HepG2 (cell line): Measurements from ENCODE around the gene TRIM27. TPM values are rescaled to one million over a fixed set of nuclear protein-coding genes. Genes with fewer than 3 reads are reported as not detected.

Source experiments
- AHR ChIP-seq: IDR thresholded peaks from 2 replicates; pipeline ENCODE4 v1.6.1; 2018; ENCODE audit warnings: missing genetic modification reagents, missing compliant biosample characterization
- ATF7-NPFF ChIP-seq: sonication (generic); formaldehyde crosslinking; IDR thresholded peaks from 2 replicates; pipeline ENCODE4 v1.8.1; 2023; ENCODE audit warnings: mild to moderate bottlenecking, low read depth, missing genetic modification reagents, moderate library complexity
- BATF2 ChIP-seq: sonication (generic); formaldehyde crosslinking; IDR thresholded peaks from 2 replicates; pipeline ENCODE4 v1.8.0; 2022; ENCODE audit warnings: mild to moderate bottlenecking, missing genetic modification reagents, moderate library complexity
- BCLAF1 ChIP-seq: fragments of 450-650 bp; IDR thresholded peaks from 2 replicates; pipeline ENCODE4 v1.6.1; 2017; ENCODE audit warnings: mild to moderate bottlenecking
- BRCA1 ChIP-seq: sonication (generic); formaldehyde crosslinking; IDR thresholded peaks from 2 replicates; pipeline ENCODE4 v1.4.0; 2020; ENCODE audit warnings: missing genetic modification reagents
- E2F2 ChIP-seq: sonication (generic); formaldehyde crosslinking; IDR thresholded peaks from 2 replicates; pipeline ENCODE4 v1.4.0; 2020; ENCODE audit warnings: missing genetic modification reagents, borderline replicate concordance
- FOXC1 ChIP-seq: sonication (generic); formaldehyde crosslinking; IDR thresholded peaks from 2 replicates; pipeline ENCODE4 v1.8.0; 2022; ENCODE audit warnings: mild to moderate bottlenecking, missing genetic modification reagents, borderline replicate concordance
- FOXK2 ChIP-seq: fragments of 450-650 bp; IDR thresholded peaks from 2 replicates; pipeline ENCODE4 v1.6.1; 2016
- FOXP1 ChIP-seq, 2 experiments: fragments of 450-650 bp in 1 of 2; IDR thresholded peaks; 2 replicates each; pipeline ENCODE4 v1.6.1; 2017 to 2018; ENCODE audit warnings: antibody characterized with exemption in 1 of 2
- JUN ChIP-seq: sonication (generic); formaldehyde crosslinking; IDR thresholded peaks from 2 replicates; pipeline ENCODE4 v1.4.0; 2020; ENCODE audit warnings: mild to moderate bottlenecking, missing genetic modification reagents
- MEIS1 ChIP-seq: sonication (generic); formaldehyde crosslinking; IDR thresholded peaks from 2 replicates; pipeline ENCODE4 v1.9.0; 2021; ENCODE audit warnings: mild to moderate bottlenecking, missing genetic modification reagents, moderate library complexity, borderline replicate concordance
- RBFOX2 ChIP-seq: fragments of 200-400 bp; formaldehyde crosslinking; IDR thresholded peaks from 2 replicates; pipeline ENCODE4 v1.6.1; 2017; ENCODE audit warnings: low read depth, mild to moderate bottlenecking, low read length
- RFX1 ChIP-seq: fragments of 450-650 bp; IDR thresholded peaks from 2 replicates; pipeline ENCODE4 v1.6.1; 2017
- SMC3 ChIP-seq: IDR thresholded peaks from 2 replicates; pipeline ENCODE4 v1.6.1; 2011; ENCODE audit warnings: low read length, improper control_type of control experiment
- XBP1 ChIP-seq: sonication (generic); formaldehyde crosslinking; IDR thresholded peaks from 2 replicates; pipeline ENCODE4 v1.5.0; 2020; ENCODE audit warnings: missing genetic modification reagents
- ZFP62 ChIP-seq: sonication (generic); formaldehyde crosslinking; IDR thresholded peaks from 2 replicates; pipeline ENCODE4 v1.4.0; 2020; ENCODE audit warnings: missing genetic modification reagents
- ZFP82 ChIP-seq: sonication (generic); formaldehyde crosslinking; IDR thresholded peaks from 2 replicates; pipeline ENCODE4 v1.5.1; 2020; ENCODE audit warnings: mild to moderate bottlenecking, missing genetic modification reagents, borderline replicate concordance
- ZKSCAN1 ChIP-seq: fragments of 150-350 bp; IDR thresholded peaks from 2 replicates; pipeline ENCODE4 v1.6.1; 2014; ENCODE audit warnings: low read length
- ZNF446 ChIP-seq: sonication (generic); formaldehyde crosslinking; IDR thresholded peaks from 2 replicates; pipeline ENCODE4 v1.5.0; 2020; ENCODE audit warnings: mild to moderate bottlenecking, missing genetic modification reagents
- ZNF710 ChIP-seq: sonication (generic); formaldehyde crosslinking; IDR thresholded peaks from 2 replicates; pipeline ENCODE4 v1.5.0; 2020; ENCODE audit warnings: mild to moderate bottlenecking, missing genetic modification reagents, borderline replicate concordance
- ZSCAN20 ChIP-seq: sonication (generic); formaldehyde crosslinking; IDR thresholded peaks from 2 replicates; pipeline ENCODE4 v1.4.0; 2020; ENCODE audit warnings: missing genetic modification reagents, mild to moderate bottlenecking, borderline replicate concordance
- polyA plus RNA-seq, 8 experiments: library from polyadenylated mRNA; depleted of rRNA in 3 of 8; stranded (reverse) in 7 of 8; unstranded in 1 of 8; fragments of >200 nt; fragmentation: Illumina TruSeq in 4 of 8; extraction: Trizol in 4 of 8; gene quantifications; 2 replicates each; pipeline versions ENCODE4 v1.2.1 to v1.2.3, GENCODE V29; 2011 to 2016; ENCODE audit warnings: low read depth in 4 of 8, missing spikeins in 1 of 8, mixed read lengths in 1 of 8; ENCODE audit not compliant: insufficient read depth in 1 of 8
- total RNA-seq, 5 experiments: library from RNA; depleted of rRNA; stranded (reverse); fragments of >200 nt; fragmentation: Illumina TruSeq; extraction: Trizol; gene quantifications; 2 replicates each; pipeline ENCODE4 v1.2.3, GENCODE V29; 2016; ENCODE audit warnings: low read depth in 1 of 5
- TF ChIP-seq, protein P1 (sequence below): conservative IDR thresholded peaks from 2 replicates; pipeline ENCODE4 v1.6.1; 2018; ENCODE audit warnings: missing genetic modification reagents

Gene TRIM27
- total and polyA plus RNA-seq, 2 of the 13 experiments (the other 11 are each of a cell fraction or from before 2014, with no cell fraction given), result 88.6 to 112 TPM

DNA sequence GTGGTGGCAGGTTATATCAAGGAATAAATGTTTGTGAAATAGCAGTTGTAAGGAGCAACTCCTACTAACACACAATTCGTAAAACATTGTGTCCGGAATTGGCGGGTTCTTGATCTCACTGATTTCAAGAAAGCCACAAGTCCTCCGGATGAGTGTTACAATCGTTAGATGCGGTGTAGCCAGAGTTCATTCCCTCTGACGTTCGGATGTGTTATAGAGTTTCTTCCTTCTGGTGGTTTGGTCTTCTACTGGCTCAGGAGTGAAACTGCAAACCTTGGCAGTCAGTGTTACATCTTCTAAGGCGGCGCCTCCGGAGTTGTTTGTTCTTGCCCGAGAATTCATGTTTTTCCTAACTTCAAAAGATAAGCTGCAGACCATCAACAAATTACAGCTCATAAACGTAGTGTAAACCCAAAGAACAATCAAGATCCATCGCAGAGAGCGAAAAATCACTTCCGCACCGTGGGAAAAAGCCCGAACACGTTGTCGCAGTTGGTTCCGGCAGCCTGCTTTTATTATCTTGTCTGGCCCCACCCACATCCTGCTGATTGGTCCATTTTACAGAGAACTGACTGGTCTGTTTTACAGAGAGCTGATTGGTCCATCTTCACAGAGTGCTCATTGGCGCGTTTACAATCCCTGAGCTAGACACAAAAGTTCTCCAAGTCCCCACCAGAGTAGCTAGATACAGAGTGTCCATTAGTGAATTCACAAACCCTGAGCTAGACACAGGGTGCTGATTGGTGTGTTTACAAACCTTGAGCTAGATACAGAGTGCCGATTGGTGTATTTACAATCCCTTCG lies 58.2 kb downstream of the TRIM27 start (continued):
- 0 out of 2 replicates have a peak, but pooled peaks have one; percentile 31 for TF ChIP-seq E2F2 (CRISPR knock-in tag)
- 0 out of 2 replicates have a peak, but pooled peaks have one; percentile 53 for TF ChIP-seq XBP1 (CRISPR knock-in tag)
- no peak for TF ChIP-seq ZNF710 (CRISPR knock-in tag)
- no peak for TF ChIP-seq BATF2 (CRISPR knock-in tag)
- TF ChIP-seq ZFP62 (CRISPR knock-in tag), result no peak
- TF ChIP-seq ZFP82 (CRISPR knock-in tag), result 0 out of 2 replicates have a peak, but pooled peaks have one; percentile 63
- 0 out of 2 replicates have a peak, but pooled peaks have one; percentile 22 for TF ChIP-seq MEIS1 (CRISPR knock-in tag)
- TF ChIP-seq RBFOX2, result peak; percentile 61
- no peak for TF ChIP-seq FOXP1 (IDR thresholded peaks at IDR 0.05)
- 0 out of 2 replicates have a peak, but pooled peaks have one; percentile 13 for TF ChIP-seq FOXP1 (CRISPR knock-in tag; IDR thresholded peaks at IDR 0.05)
- TF ChIP-seq BRCA1 (CRISPR knock-in tag), result 0 out of 2 replicates have a peak, but pooled peaks have one; percentile 58
- no peak for TF ChIP-seq FOXC1 (CRISPR knock-in tag)
- 0 out of 2 replicates have a peak, but pooled peaks have one; percentile 57 for TF ChIP-seq ZSCAN20
- TF ChIP-seq BCLAF1, result no peak
- no peak for TF ChIP-seq RFX1
- no peak for TF ChIP-seq SMC3
- TF ChIP-seq AHR (CRISPR knock-in tag), result no peak
- no peak for TF ChIP-seq ATF7-NPFF (CRISPR knock-in tag)
- TF ChIP-seq ZNF446 (CRISPR knock-in tag), result 0 out of 2 replicates have a peak, but pooled peaks have one; percentile 1
- no peak for TF ChIP-seq JUN
- peak; percentile 55; the same call in 1 of the 2 replicates for TF ChIP-seq FOXK2
- TF ChIP-seq, protein P1, sequence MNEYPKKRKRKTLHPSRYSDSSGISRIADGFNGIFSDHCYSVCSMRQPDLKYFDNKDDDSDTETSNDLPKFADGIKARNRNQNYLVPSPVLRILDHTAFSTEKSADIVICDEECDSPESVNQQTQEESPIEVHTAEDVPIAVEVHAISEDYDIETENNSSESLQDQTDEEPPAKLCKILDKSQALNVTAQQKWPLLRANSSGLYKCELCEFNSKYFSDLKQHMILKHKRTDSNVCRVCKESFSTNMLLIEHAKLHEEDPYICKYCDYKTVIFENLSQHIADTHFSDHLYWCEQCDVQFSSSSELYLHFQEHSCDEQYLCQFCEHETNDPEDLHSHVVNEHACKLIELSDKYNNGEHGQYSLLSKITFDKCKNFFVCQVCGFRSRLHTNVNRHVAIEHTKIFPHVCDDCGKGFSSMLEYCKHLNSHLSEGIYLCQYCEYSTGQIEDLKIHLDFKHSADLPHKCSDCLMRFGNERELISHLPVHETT (CRISPR knock-in tag), result no peak
- TF ChIP-seq ZKSCAN1, result peak; percentile 44; the same call in 1 of the 2 replicates
